ENCODE results near the gene TSHZ2. TPM values are rescaled to one million over a fixed set of nuclear protein-coding genes. Genes with fewer than 3 reads are reported as not detected.

Gene TSHZ2
- total and polyA plus RNA-seq, 7 donors, result 1.2 to 32.7 (median 14.0) TPM

- no peak overlapping the region for H3K4me3 ChIP-seq
- no peaks in the 10 kb centered on the region for H3K27me3 ChIP-seq
- TF ChIP-seq CTCF (IDR thresholded peaks at IDR 0.05) (no peak), POLR2AphosphoS5 (IDR thresholded peaks at IDR 0.05) (no peak), POLR2A (IDR thresholded peaks at IDR 0.05) (no peak), EP300 (IDR thresholded peaks at IDR 0.05) (no peak)
- DNase-seq, result no peak
- H3K27ac ChIP-seq, result no peak overlapping the region
- H3K9me3 ChIP-seq, result no peaks in the 10 kb centered on the region
- WGBS, 2 donors, result 86 to 90% methylated on average over 2 of the region's 2 CpGs
- H3K4me1 ChIP-seq, result no peaks in the 10 kb centered on the region
- intact Hi-C loops (cut with DNase I), result no loop called here
- H3K36me3 ChIP-seq, result no peaks in the 10 kb centered on the region
Measured at GRCh38 chr20:53287357-53288042, 315.3 kb downstream of the TSHZ2 start.

DNA sequence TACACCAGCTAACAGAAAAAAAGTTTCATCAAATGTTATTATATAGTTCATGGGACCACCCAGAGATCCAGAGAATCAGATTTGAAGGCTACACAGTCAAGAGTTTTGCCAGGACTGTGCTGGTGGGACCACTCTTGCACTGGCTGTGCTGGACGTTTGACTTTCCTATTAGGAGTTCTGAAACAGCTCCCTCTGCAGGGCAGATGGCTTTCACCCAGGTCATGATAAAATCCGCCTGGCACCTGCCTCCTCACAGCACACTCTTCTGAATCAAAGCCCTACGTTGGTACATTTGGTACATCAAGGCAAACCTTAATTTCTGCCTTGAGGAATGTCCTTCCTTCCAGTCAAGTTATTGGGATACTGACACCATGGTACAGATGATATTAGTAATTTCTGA is 319.4 kb downstream of the TSHZ2 start:
- no peaks in the 10 kb centered on the region for H3K9me3 ChIP-seq
- no peak overlapping the region for H3K4me3 ChIP-seq
- H3K36me3 ChIP-seq, result no peaks in the 10 kb centered on the region
- H3K27me3 ChIP-seq, result no peaks in the 10 kb centered on the region
- intact Hi-C loops (cut with DNase I), result no loop called here
- H3K4me1 ChIP-seq, result no peaks in the 10 kb centered on the region
- TF ChIP-seq POLR2AphosphoS5 (IDR thresholded peaks at IDR 0.05) (no peak), POLR2A (IDR thresholded peaks at IDR 0.05) (no peak)
- WGBS, 2 donors, result 57 to 75% methylated on average over 3 of the region's 3 CpGs
- no peak for DNase-seq
- no peak overlapping the region for H3K27ac ChIP-seq

- Histone ChIP-seq H3K27me3 (no peaks in the 10 kb centered on the region), H3K4me3 (no peak overlapping the region), H3K27ac (no peak overlapping the region), H3K9me3 (no peaks in the 10 kb centered on the region), H3K4me1 (no peaks in the 10 kb centered on the region), H3K36me3 (no peaks in the 10 kb centered on the region)
- DNase-seq, result no peak
- TF ChIP-seq POLR2AphosphoS5 (IDR thresholded peaks at IDR 0.05) (no peak), EP300 (IDR thresholded peaks at IDR 0.05) (no peak), POLR2A (IDR thresholded peaks at IDR 0.05) (no peak), CTCF (IDR thresholded peaks at IDR 0.05) (no peak)
- intact Hi-C loops (cut with DNase I), result no loop called here
- 87 to 96% methylated on average over 1 of the region's 1 CpG for WGBS, 2 donors
Measured at GRCh38 chr20:53292347-53292746, 320.2 kb downstream of the TSHZ2 start.

DNA sequence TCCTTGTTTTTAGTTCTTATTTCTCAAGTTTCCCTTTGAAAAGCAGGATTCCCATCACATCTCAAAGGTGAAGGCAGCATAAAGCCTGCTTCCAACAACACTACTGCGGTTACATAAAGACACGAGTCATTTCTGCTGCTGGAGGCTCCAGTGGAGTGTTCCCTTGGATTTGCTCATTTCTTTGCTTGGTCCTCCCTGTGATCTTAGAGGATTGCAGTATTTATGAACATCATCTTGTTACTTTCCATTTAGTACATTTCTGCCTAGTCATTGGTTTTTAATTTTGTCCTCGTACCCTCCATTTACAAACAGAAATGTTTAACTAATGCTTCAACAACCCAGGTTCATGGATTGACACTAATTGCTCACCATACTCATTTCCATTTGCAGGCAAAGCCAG is 322.6 kb downstream of the TSHZ2 start:
- intact Hi-C loops (cut with DNase I), result no loop called here

DNA sequence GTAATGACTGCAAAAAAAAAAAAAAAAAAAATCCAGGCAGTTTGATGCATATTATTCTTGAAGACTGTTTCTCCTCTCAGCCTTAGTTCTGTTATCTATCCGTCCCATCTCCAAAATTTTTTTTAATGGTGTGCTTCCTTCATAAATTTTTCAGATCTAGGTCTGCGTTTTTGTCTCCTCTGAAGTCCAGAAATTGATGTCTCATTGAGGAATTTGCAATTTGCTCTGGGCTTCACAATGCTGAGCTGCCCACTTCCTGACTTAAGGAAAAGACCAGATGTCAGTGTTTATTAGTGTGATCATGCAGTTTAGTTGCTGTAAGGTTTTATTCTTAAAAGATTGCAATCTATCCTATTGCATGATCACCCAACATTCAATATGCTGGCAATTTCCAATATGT is 323.9 kb downstream of the TSHZ2 start:
- Histone ChIP-seq H3K27ac (no peak overlapping the region), H3K4me3 (no peak overlapping the region), H3K9me3 (no peaks in the 10 kb centered on the region), H3K4me1 (peaks cover 0 to 9% (median 2%) of the 10 kb centered on the region in 4 donors), H3K36me3 (no peaks in the 10 kb centered on the region), H3K27me3 (no peaks in the 10 kb centered on the region)
- intact Hi-C loops (cut with DNase I), result no loop called here
- 74 to 81% methylated on average over 2 of the region's 2 CpGs for WGBS, 2 donors
- no peak for DNase-seq
- TF ChIP-seq CTCF (IDR thresholded peaks at IDR 0.05) (no peak), EP300 (IDR thresholded peaks at IDR 0.05) (no peak), POLR2AphosphoS5 (IDR thresholded peaks at IDR 0.05) (no peak), POLR2A (IDR thresholded peaks at IDR 0.05) (no peak)

More for the DNA sequence above, 322.6 kb downstream of the TSHZ2 start:
- Histone ChIP-seq H3K4me1 (peaks cover 0 to 5% (median 0%) of the 10 kb centered on the region in 4 donors), H3K4me3 (no peak overlapping the region), H3K27me3 (no peaks in the 10 kb centered on the region), H3K27ac (no peak overlapping the region), H3K9me3 (no peaks in the 10 kb centered on the region), H3K36me3 (no peaks in the 10 kb centered on the region)
- 78 to 91% methylated on average over 3 of the region's 3 CpGs for WGBS, 2 donors
- TF ChIP-seq EP300 (IDR thresholded peaks at IDR 0.05), result no peak
- no peak for TF ChIP-seq POLR2A (IDR thresholded peaks at IDR 0.05)
- TF ChIP-seq POLR2AphosphoS5 (IDR thresholded peaks at IDR 0.05), result no peak
- TF ChIP-seq CTCF (IDR thresholded peaks at IDR 0.05), result no peak
- no peak for DNase-seq
